Smooth muscle cell (in vitro differentiated cells): ENCODE results near the gene GCN1. TPM values are rescaled to one million over a fixed set of nuclear protein-coding genes. Genes with fewer than 3 reads are reported as not detected.

Experiments
- DNase-seq: peaks from one replicate; lab custom pipeline; 2025; ENCODE audit not compliant: unreplicated experiment; lab: John Stamatoyannopoulos, UW
- H2AFZ ChIP-seq: fragments of 200-600 bp; sonication (generic); 2 replicates; pipeline ENCODE4 v1.6.0; 2016; ENCODE audit warnings: antibody characterized with exemption, low read depth, mild to moderate bottlenecking
- H3F3A ChIP-seq: fragments of 200-600 bp; sonication (generic); 2 replicates; pipeline ENCODE4 v1.6.0; 2017; ENCODE audit warnings: antibody characterized with exemption, low read depth
- H3K27ac ChIP-seq: fragments of 200-600 bp; sonication (generic); 2 replicates; pipeline ENCODE4 v1.5.1; 2016; ENCODE audit warnings: low read depth, mild to moderate bottlenecking
- H3K27me3 ChIP-seq: fragments of 200-600 bp; sonication (generic); 2 replicates; pipeline ENCODE4 v1.6.1; 2016; ENCODE audit warnings: low read depth, mild to moderate bottlenecking
- H3K36me3 ChIP-seq: fragments of 200-600 bp; sonication (generic); 2 replicates; pipeline ENCODE4 v1.5.1; 2016; ENCODE audit warnings: low read depth
- H3K4me1 ChIP-seq: fragments of 200-600 bp; sonication (generic); 2 replicates; pipeline ENCODE4 v1.5.1; 2016; ENCODE audit warnings: low read depth
- H3K4me2 ChIP-seq: fragments of 200-600 bp; sonication (generic); 2 replicates; pipeline ENCODE4 v1.6.0; 2016; ENCODE audit warnings: mild to moderate bottlenecking
- H3K4me3 ChIP-seq: fragments of 200-600 bp; sonication (generic); 2 replicates; pipeline ENCODE4 v1.5.1; 2016; ENCODE audit warnings: mild to moderate bottlenecking
- H3K79me2 ChIP-seq: fragments of 200-600 bp; sonication (generic); 2 replicates; pipeline ENCODE4 v1.6.0; 2016; ENCODE audit warnings: low read depth, mild to moderate bottlenecking
- H3K9ac ChIP-seq: fragments of 200-600 bp; sonication (generic); 2 replicates; pipeline ENCODE4 v1.6.0; 2016; ENCODE audit warnings: low read depth
- H3K9me3 ChIP-seq: fragments of 200-600 bp; sonication (generic); replicated peaks from 2 replicates; pipeline ENCODE4 v1.5.1; 2016; ENCODE audit warnings: low read depth
- H4K20me1 ChIP-seq: fragments of 200-600 bp; sonication (generic); 2 replicates; pipeline ENCODE4 v1.6.0; 2016; ENCODE audit warnings: low read depth
- WGBS: methylation state at CpG from one replicate; pipeline ENCODE4 v1.1.7; 2016; ENCODE audit warnings: low lambda C conversion rate; 5-methylcytosine and 5-hydroxymethylcytosine counted together
- polyA plus RNA-seq: library from polyadenylated mRNA; unstranded; fragments of >200 nt; fragmentation: Nextera tagmentation; extraction: Ambion mirVana; gene quantifications from 2 replicates; pipeline ENCODE4 v1.2.1, GENCODE V29; 2016
- total RNA-seq: library from RNA; depleted of rRNA; stranded (reverse); fragments of >200 nt; gene quantifications from 2 replicates; pipeline ENCODE4 v1.2.3, GENCODE V29; 2014
- TF ChIP-seq, protein P1 (sequence below): fragments of 200-600 bp; sonication (generic); IDR thresholded peaks from 2 replicates; pipeline ENCODE4 v1.5.1; 2017; ENCODE audit warnings: borderline replicate concordance, mild to moderate bottlenecking, antibody characterized with exemption; ENCODE audit not compliant: insufficient read depth, poor library complexity, severe bottlenecking

GCN1 gene
- total and polyA plus RNA-seq, 2 experiments from 2014 or later = 31.6 to 44.3 TPM

DNA sequence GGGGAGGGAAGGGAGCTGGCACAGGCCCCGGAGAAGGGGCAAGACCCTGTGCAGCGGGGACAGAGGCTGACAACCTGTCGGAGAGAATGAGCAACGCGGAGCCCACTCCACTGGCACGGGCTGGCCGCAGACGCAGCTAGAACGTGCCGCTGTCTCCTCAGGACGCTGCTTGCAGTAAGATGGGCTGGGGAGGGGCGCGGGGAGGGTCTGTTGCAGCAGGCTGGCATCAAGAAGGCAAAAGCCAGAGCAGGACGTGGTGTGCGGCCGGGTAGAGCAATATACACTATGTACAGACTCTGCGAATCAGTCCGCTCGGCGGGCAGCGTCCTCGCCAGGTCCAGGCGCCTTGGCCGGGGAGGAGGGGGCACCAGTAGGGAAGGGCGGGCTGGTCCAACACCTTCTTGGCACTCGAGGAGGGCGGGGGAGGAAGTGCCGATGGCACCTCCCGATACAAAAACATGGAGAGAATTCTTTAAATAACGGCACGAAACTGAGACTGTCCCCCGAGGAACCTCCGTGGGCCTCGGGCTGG, 97.8 kb downstream of the GCN1 start:
- Histone ChIP-seq H3K4me3 (no peak overlapping the region), H2AFZ (no peak overlapping the region), H3K27ac (no peak overlapping the region), H3K36me3 (no peaks in the 10 kb centered on the region), H3K9ac (no peak overlapping the region), H3K79me2 (peaks cover 16% of the 10 kb centered on the region), H3K9me3 (no peaks in the 10 kb centered on the region), H3K4me2 (no peak overlapping the region), H3K27me3 (no peaks in the 10 kb centered on the region), H4K20me1 (peaks cover 55% of the 10 kb centered on the region), H3K4me1 (peaks cover 14% of the 10 kb centered on the region), H3F3A (no peaks in the 10 kb centered on the region)
- TF ChIP-seq, protein P1, sequence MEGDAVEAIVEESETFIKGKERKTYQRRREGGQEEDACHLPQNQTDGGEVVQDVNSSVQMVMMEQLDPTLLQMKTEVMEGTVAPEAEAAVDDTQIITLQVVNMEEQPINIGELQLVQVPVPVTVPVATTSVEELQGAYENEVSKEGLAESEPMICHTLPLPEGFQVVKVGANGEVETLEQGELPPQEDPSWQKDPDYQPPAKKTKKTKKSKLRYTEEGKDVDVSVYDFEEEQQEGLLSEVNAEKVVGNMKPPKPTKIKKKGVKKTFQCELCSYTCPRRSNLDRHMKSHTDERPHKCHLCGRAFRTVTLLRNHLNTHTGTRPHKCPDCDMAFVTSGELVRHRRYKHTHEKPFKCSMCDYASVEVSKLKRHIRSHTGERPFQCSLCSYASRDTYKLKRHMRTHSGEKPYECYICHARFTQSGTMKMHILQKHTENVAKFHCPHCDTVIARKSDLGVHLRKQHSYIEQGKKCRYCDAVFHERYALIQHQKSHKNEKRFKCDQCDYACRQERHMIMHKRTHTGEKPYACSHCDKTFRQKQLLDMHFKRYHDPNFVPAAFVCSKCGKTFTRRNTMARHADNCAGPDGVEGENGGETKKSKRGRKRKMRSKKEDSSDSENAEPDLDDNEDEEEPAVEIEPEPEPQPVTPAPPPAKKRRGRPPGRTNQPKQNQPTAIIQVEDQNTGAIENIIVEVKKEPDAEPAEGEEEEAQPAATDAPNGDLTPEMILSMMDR = no peak
- 95% methylated on average over 33 of the region's 34 CpGs for WGBS
- DNase-seq = no peak

DNA sequence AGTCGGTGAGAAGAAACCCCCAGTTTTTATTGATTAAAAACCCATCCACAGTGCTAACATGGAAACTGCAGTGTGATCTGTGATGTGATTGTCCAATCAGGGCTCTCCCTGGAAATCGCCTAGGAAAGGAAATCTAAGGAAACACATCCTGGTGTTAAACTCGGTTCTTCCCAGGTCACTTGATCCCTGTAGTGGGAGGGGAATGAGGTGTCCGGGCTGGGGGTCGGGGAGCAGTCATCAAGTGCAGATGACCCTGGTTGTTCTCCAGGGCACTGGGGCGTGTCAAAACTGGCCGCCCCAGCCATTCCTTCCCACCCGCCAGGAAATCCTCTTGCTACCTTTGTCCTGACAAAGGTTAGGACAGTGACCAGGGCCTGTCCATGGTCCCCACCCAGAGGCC, 98.8 kb downstream of the GCN1 start:
- H3K9me3 ChIP-seq = no peaks in the 10 kb centered on the region
- no peak overlapping the region for H2AFZ ChIP-seq
- no peaks in the 10 kb centered on the region for H3F3A ChIP-seq
- H3K36me3 ChIP-seq = no peaks in the 10 kb centered on the region
- WGBS = 91% methylated on average over 8 of the region's 8 CpGs
- TF ChIP-seq, protein P1 = no peak
- H3K4me3 ChIP-seq = no peak overlapping the region
- no peak for DNase-seq
- no peak overlapping the region for H3K9ac ChIP-seq
- no peak overlapping the region for H3K27ac ChIP-seq
- no peaks in the 10 kb centered on the region for H3K27me3 ChIP-seq
- peaks cover 10% of the 10 kb centered on the region for H3K79me2 ChIP-seq
- peaks cover 14% of the 10 kb centered on the region for H3K4me1 ChIP-seq
- no peak overlapping the region for H3K4me2 ChIP-seq
- H4K20me1 ChIP-seq = peaks cover 45% of the 10 kb centered on the region

DNA sequence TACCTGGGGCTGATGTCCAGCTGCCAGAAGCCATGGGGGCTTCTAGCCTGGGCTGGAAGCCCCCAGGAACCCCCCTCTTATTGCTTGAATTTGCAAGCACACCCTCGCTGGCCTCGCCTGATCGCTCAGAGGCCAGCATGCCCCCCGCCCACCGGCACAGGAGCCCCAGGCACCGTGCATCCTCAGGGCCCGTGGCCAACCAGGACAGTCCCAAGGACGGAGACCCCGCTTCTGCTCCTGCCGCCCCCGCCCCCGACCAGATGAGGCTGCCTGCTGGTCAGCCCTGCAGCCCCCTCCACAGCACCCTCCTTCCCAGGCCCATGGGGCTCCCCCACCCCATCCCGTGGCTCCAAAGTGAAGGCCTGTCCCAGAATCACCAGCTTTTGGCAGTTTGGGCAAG, 99.2 kb downstream of the GCN1 start:
- H3K27me3 ChIP-seq = no peaks in the 10 kb centered on the region

More for the DNA sequence above, 99.2 kb downstream of the GCN1 start:
- Histone ChIP-seq H3K4me3 (no peak overlapping the region), H3F3A (no peaks in the 10 kb centered on the region), H3K27ac (no peak overlapping the region), H4K20me1 (peaks cover 41% of the 10 kb centered on the region), H3K9ac (no peak overlapping the region), H3K79me2 (peaks cover 6% of the 10 kb centered on the region), H3K9me3 (no peaks in the 10 kb centered on the region), H2AFZ (no peak overlapping the region), H3K4me2 (no peak overlapping the region), H3K4me1 (peaks cover 14% of the 10 kb centered on the region), H3K36me3 (no peaks in the 10 kb centered on the region)
- no peak for DNase-seq
- TF ChIP-seq, protein P1 = no peak
- WGBS = 97% methylated on average over 13 of the region's 13 CpGs
